CD14-positive monocyte (primary cell): ENCODE data around the gene TTR. TPM values are rescaled to one million over a fixed set of nuclear protein-coding genes. Genes with fewer than 3 reads are reported as not detected.

Experiments used
- DNase-seq, 3 donors: peaks; one replicate each; pipeline ENCODE4 v3.0.0-alpha.2; 2011 to 2022
- H2AFZ ChIP-seq: 2 replicates; pipeline ENCODE4 v1.6.0; 2012; ENCODE audit warnings: mild to moderate bottlenecking, low read depth, low read length, inconsistent platforms; ENCODE audit not compliant: insufficient read depth, poor library complexity, severe bottlenecking
- H3K27ac ChIP-seq, 2 donors: 1 replicate in 1 of 2; 2 replicates in 1 of 2; pipeline ENCODE4 v1.5.1; 2012 to 2013; ENCODE audit warnings: low read length in 2 of 2, control low read depth in 1 of 2, inconsistent platforms in 1 of 2, low read depth in 1 of 2, mild to moderate bottlenecking in 1 of 2
- H3K27me3 ChIP-seq, 2 donors: one replicate each; pipeline versions ENCODE4 v1.6.0 to v1.6.1; 2011 to 2013; ENCODE audit warnings: low read length in 2 of 2; ENCODE audit not compliant: control insufficient read depth in 2 of 2, insufficient read depth in 2 of 2
- H3K36me3 ChIP-seq, 2 donors: replicated peaks in 1 of 2; 1 replicate in 1 of 2; 2 replicates in 1 of 2; pipeline versions ENCODE4 v1.5.1 to v1.6.1; 2012 to 2013; ENCODE audit warnings: low read length in 2 of 2, control low read depth in 1 of 2, inconsistent platforms in 1 of 2, mild to moderate bottlenecking in 1 of 2; ENCODE audit not compliant: insufficient read depth in 2 of 2, control insufficient read depth in 1 of 2
- H3K4me1 ChIP-seq, 2 donors: 1 replicate in 1 of 2; 2 replicates in 1 of 2; pipeline versions ENCODE4 v1.5.1 to v1.6.1; 2012 to 2013; ENCODE audit warnings: low read length in 2 of 2, control low read depth in 1 of 2, inconsistent platforms in 1 of 2, mild to moderate bottlenecking in 1 of 2, moderate library complexity in 1 of 2; ENCODE audit not compliant: insufficient read depth in 2 of 2, control insufficient read depth in 1 of 2
- H3K4me2 ChIP-seq: replicated peaks from 2 replicates; pipeline ENCODE3; 2012; ENCODE audit warnings: low read length, moderate library complexity, mild to moderate bottlenecking; ENCODE audit not compliant: poor library complexity, severe bottlenecking; ENCODE audit errors: extremely low read depth
- H3K4me3 ChIP-seq, 3 experiments: fragments of 200-600 bp in 1 of 3; sonication (generic) in 1 of 3; replicated peaks in 1 of 3; 1 replicate in 2 of 3; 2 replicates in 1 of 3; pipeline ENCODE4 v1.5.1; 2011 to 2013; ENCODE audit warnings: low read length in 3 of 3, mild to moderate bottlenecking in 3 of 3, control low read depth in 2 of 3, low read depth in 2 of 3, inconsistent platforms in 1 of 3, moderate library complexity in 1 of 3
- H3K79me2 ChIP-seq: 2 replicates; pipeline ENCODE4 v1.6.0; 2012; ENCODE audit warnings: mild to moderate bottlenecking, control low read depth, inconsistent platforms, low read length, moderate library complexity; ENCODE audit not compliant: insufficient read depth
- H3K9ac ChIP-seq: 2 replicates; pipeline ENCODE4 v1.6.0; 2017; ENCODE audit warnings: low read length, mild to moderate bottlenecking; ENCODE audit not compliant: insufficient read depth, poor library complexity, severe bottlenecking
- H3K9me3 ChIP-seq, 2 donors: replicated peaks in 1 of 2; 1 replicate in 1 of 2; 2 replicates in 1 of 2; pipeline versions ENCODE4 v1.5.1 to v1.6.1; 2012 to 2013; ENCODE audit warnings: low read length in 2 of 2, control low read depth in 1 of 2; ENCODE audit not compliant: control insufficient read depth in 1 of 2, insufficient read depth in 1 of 2
- H4K20me1 ChIP-seq: 2 replicates; pipeline ENCODE4 v1.6.0; 2012; ENCODE audit warnings: mild to moderate bottlenecking, low read length, control low read depth, moderate library complexity; ENCODE audit not compliant: insufficient read depth
- H3K27ac Mint-ChIP-seq, 7 donors: one replicate each; pipeline ENCODE4 v1.8.0; 2020; ENCODE audit warnings: mild to moderate bottlenecking in 7 of 7, mixed read lengths in 7 of 7, moderate library complexity in 6 of 7, inconsistent platforms in 2 of 7
- H3K27me3 Mint-ChIP-seq, 3 donors: one replicate each; pipeline ENCODE4 v1.8.0; 2021 to 2022; ENCODE audit warnings: low read depth in 3 of 3, mild to moderate bottlenecking in 3 of 3, mixed read lengths in 3 of 3, moderate library complexity in 3 of 3, inconsistent platforms in 1 of 3
- H3K36me3 Mint-ChIP-seq, 2 donors: one replicate each; pipeline ENCODE4 v1.8.0; 2020; ENCODE audit warnings: mixed read lengths in 2 of 2, inconsistent platforms in 1 of 2, mild to moderate bottlenecking in 1 of 2
- H3K4me1 Mint-ChIP-seq: one replicate; pipeline ENCODE4 v1.8.0; 2020; ENCODE audit warnings: mild to moderate bottlenecking, mixed read lengths
- H3K4me3 Mint-ChIP-seq, 2 donors: one replicate each; pipeline ENCODE4 v1.8.0; 2020; ENCODE audit warnings: mild to moderate bottlenecking in 2 of 2, mixed read lengths in 2 of 2, moderate library complexity in 1 of 2
- H3K9me3 Mint-ChIP-seq, 7 donors: one replicate each; pipeline ENCODE4 v1.8.0; 2020 to 2022; ENCODE audit warnings: mixed read lengths in 7 of 7, mild to moderate bottlenecking in 6 of 7, moderate library complexity in 6 of 7, inconsistent platforms in 2 of 7
- CTCF ChIP-seq: fragments of 200-600 bp; IDR thresholded peaks from one replicate; pipeline ENCODE4 v1.8.0; 2022; ENCODE audit warnings: antibody characterized with exemption, mild to moderate bottlenecking
- WGBS: methylation state at CpG from one replicate; pipeline ENCODE4 v1.1.5; 2013; ENCODE audit warnings: missing lambda C conversion rate; ENCODE audit not compliant: insufficient coverage; 5-methylcytosine and 5-hydroxymethylcytosine counted together
- intact Hi-C, 2 donors: fragments of 100-400 bp; cut with micrococcal nuclease; formaldehyde crosslinking; loops; one replicate each; pipeline versions ENCODE4 v1.15.0 to v1.15.1; 2023
- polyA plus RNA-seq, 3 donors: library from polyadenylated mRNA; depleted of rRNA in 1 of 3; unstranded in 2 of 3; stranded (reverse) in 1 of 3; fragments of 300-500 nt in 2 of 3; fragments of >200 nt in 1 of 3; fragmentation: Illumina TruSeq in 2 of 3; gene quantifications; 1 replicate in 2 of 3; 2 replicates in 1 of 3; pipeline ENCODE4 v1.2.3, GENCODE V29; 2012 to 2021

Gene TTR
- polyA plus RNA-seq, 3 donors: not detected

DNA sequence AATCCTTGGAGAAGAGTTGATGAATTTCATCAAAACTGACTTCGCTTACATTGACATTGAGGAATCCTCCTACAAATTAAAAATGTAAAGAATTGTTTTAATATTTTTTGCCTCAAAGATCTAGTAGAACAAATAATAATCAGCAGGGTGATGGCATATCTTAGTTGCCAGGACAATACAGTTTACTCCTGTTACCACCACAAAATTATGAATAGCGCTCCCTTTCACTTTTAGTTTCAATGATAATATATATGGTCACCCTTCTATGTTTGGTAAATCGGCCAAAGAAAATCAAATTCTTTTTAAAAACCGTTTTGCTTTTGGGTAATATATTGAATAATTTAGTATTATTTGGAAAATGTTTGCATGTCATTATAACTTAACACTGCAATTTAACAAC is 53.7 kb downstream of the TTR start:
- Histone ChIP-seq H3K4me3 (no peak overlapping the region), H3K36me3 (no peaks in the 10 kb centered on the region), H3K27me3 (no peaks in the 10 kb centered on the region), H4K20me1 (no peaks in the 10 kb centered on the region), H3K9me3 (no peaks in the 10 kb centered on the region), H3K27ac (no peak overlapping the region), H2AFZ (no peak overlapping the region), H3K9ac (no peak overlapping the region), H3K4me1 (peaks cover 0 to 3% of the 10 kb centered on the region in 2 donors), H3K79me2 (no peaks in the 10 kb centered on the region), H3K4me2 (no peak overlapping the region)
- H3K9me3 Mint-ChIP-seq: no peaks in the 10 kb centered on the region
- no peak overlapping the region for H3K27ac Mint-ChIP-seq
- no peak for TF ChIP-seq CTCF
- H3K36me3 Mint-ChIP-seq: peaks cover 6 to 14% of the 10 kb centered on the region in 2 donors
- no peak overlapping the region for H3K4me3 Mint-ChIP-seq
- no CpG with 5 or more reads among the region's 4 CpGs for WGBS
- intact Hi-C loops: no loop called here
- H3K4me1 Mint-ChIP-seq: peaks cover 9% of the 10 kb centered on the region
- no peaks in the 10 kb centered on the region for H3K27me3 Mint-ChIP-seq
- no peak for DNase-seq

DNA sequence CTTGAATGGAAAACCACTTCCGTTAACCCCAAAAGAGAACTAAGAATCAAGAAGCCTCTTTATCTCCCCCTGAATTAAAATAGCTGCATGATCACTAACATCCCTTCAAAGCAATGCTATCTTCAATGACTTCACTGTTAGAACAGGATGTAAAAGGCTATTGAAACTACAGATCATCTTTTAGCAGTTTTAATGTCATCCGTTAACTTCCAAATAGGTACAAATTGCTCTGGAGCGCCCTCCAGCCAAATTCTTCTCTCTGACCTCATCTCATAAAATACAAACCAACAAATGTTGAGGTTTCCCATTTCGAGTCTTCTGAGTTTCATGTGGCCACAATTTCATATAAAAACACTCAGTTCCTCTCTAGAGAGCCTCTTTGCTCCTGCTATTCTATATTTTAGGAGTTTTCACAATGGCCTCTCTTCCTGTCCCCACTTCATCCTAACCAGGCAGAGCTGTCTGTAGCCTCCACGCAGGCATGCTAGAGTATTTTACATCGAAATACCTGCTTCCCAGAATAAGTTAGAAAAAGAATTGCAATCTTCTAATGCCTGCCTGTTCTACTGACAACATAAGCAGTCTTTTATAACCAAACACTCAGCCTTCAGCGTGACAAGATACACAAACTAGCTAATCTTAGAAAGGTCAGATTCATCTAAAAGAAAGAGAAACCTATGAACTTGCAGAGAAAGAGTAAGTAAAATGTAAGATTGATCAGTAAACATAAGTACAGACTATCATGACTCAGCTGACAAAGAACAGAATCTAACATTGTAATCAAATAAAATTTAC is 54.9 kb downstream of the TTR start:
- H3K4me3 Mint-ChIP-seq: no peak overlapping the region
- WGBS: 35% methylated on average over 5 of the region's 7 CpGs
- no peak overlapping the region for H2AFZ ChIP-seq

More for the DNA sequence above, 54.9 kb downstream of the TTR start:
- no peaks in the 10 kb centered on the region for H4K20me1 ChIP-seq
- H3K79me2 ChIP-seq: no peaks in the 10 kb centered on the region
- Mint-ChIP-seq H3K9me3 (no peaks in the 10 kb centered on the region), H3K4me1 (peaks cover 9% of the 10 kb centered on the region), H3K36me3 (peaks cover 6 to 16% of the 10 kb centered on the region in 2 donors), H3K27me3 (no peaks in the 10 kb centered on the region), H3K27ac (no peak overlapping the region)
- H3K27me3 ChIP-seq: no peaks in the 10 kb centered on the region
- no peak overlapping the region for H3K4me3 ChIP-seq
- TF ChIP-seq CTCF: no peak
- peaks cover 0 to 3% of the 10 kb centered on the region in 2 donors for H3K4me1 ChIP-seq
- no peak overlapping the region for H3K27ac ChIP-seq
- H3K4me2 ChIP-seq: no peak overlapping the region
- H3K9ac ChIP-seq: no peak overlapping the region
- H3K36me3 ChIP-seq: no peaks in the 10 kb centered on the region
- intact Hi-C loops: no loop called here
- H3K9me3 ChIP-seq: no peaks in the 10 kb centered on the region
- DNase-seq: no peak
